ENCODE results near the gene PHF2. TPM values are rescaled to one million over a fixed set of nuclear protein-coding genes. Genes with fewer than 3 reads are reported as not detected.
A peak's percentile ranks its signal among the peaks of the same experiment; 100 is the strongest.

The PHF2 gene
- total RNA-seq, 1 experiment from 2014 or later: 6.3 TPM

DNA sequence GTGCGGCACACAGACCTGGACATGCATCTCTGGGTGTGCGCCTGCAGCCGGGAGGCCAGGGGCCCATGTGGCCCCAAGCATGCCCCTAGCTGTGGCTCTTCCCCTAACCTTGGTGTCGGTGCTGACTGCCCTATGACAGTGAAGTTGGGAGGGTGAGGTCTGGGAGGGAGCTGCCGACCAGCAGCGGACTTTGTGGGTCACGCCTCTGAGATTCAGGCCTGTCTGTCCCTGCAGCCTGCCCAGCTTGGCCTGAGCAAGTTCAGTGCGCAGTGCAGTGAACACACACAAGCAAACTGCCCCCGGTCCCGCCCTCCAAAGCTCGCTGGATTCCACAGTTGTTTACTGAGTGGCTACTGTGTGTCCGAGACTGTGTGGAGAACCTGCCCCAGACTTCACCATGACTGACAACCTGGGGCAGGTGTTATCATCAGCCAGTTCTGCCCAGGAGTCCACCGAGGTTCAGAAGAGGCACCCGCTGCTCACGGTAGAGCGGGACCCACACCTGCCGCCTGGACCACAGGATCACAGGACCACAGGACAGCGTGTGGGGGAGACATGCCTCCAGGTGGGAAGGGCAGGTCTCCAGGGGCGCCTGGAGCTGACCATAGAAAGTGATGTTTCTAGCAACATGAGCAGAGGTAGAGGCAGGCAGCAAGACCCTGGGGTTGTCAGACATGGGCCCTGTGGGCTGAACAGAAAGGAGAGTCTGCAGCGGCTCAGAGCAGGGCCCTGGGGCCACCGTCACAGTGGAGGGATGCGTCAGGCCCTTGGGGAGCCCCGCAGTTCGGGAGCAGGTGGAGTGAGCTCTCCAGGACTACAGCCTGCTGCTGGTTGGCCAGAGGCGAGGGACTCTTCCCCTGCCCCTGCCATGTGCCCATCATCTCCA lies 105.1 kb downstream of the PHF2 start:
- in situ Hi-C loops (cut with HindIII; ENCODE audit: low sequenced_read_pairs): loop anchor here (25.0 kb wide), 1 partner anchor 306 kb away; no protein-coding TSS in a partner anchor
- no peak for DNase-seq (ENCODE audit: low spot score)

DNA sequence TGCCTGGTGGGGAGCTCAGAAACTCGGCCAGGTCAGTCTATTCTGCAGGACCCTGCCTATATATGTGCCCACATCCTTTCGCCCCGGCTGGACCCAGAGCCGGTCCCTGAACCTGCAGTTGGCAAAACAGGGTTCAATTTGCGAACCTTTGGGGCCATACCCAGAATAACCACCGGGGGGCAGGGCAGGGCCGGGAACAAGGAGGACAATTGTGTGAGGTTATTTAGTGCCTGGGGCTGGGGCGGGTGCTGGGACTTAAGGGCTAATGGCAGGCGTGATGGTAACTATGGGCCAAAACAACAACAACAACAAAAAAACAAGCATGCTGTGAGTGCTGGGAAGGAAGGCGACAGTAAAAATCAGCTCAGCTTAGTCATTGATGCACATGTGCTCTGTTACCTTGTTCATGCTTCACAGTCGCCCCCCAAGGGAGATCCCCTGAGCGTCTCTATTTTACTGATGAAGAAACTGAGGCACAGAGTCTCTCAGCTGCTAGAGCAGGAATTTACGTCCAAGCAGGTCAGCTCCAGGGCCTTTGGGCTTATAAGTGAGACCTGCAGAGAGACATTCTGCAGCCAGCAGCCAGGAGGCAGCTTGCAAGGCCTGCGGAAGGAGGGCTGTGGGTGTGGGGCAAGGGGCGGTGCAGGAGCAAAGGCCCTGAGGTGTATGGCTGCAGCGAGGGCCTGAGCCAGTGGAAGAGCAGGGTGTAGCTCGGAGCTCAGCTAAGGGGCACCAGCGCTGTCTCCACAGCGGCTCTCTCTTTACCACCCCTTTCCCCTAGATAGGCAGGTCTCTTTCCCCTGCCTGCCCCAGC lies 106.0 kb downstream of the PHF2 start:
- in situ Hi-C loops (cut with HindIII; ENCODE audit: low sequenced_read_pairs): loop anchor here (25.0 kb wide), 1 partner anchor 305 kb away; no protein-coding TSS in a partner anchor
- peak; percentile 32 for DNase-seq (ENCODE audit: low spot score)

DNA sequence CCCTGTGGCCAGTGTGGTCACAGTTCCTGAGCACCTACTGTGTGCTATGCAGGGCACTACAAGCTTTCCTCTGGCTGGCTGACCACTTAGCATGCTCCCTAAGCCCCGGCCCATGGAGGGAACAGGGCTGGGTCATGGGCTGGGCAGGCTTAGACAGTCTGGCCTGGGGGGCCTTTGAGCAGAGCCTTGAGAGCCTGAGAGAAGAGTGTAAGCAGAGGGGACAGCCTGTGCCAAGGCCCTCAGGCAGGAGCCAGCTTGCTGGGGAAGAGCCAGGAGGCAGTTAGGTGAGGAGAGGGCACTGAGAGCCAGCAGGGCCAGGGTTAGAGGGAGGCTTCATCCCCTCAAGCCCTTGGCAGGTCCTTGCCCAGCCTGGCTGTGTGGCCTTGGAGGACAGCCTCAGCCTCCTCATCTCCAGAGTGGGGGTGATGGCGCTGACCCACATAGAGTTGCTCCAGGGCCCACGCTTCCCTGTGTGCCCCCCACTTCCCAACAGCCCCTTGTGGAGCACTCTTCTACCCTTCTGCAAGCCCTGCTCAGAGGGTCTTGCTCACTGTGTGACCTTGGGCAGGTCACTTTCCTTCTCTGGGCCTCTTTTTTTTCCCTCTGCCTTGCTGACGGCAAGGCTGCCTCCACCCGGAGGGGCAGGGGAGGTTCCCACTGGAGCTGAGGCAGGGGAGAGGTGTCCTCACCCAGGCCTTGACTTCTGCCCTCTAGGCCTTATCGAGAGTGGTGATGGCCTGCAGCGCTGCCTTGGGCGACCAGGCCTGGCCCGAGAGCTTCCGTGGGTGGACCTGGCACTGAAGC lies 107.1 kb downstream of the PHF2 start:
- in situ Hi-C loops (cut with HindIII; ENCODE audit: low sequenced_read_pairs): loop anchor here (25.0 kb wide), 1 partner anchor 304 kb away; no protein-coding TSS in a partner anchor
- DNase-seq (ENCODE audit: low spot score): no peak

DNA sequence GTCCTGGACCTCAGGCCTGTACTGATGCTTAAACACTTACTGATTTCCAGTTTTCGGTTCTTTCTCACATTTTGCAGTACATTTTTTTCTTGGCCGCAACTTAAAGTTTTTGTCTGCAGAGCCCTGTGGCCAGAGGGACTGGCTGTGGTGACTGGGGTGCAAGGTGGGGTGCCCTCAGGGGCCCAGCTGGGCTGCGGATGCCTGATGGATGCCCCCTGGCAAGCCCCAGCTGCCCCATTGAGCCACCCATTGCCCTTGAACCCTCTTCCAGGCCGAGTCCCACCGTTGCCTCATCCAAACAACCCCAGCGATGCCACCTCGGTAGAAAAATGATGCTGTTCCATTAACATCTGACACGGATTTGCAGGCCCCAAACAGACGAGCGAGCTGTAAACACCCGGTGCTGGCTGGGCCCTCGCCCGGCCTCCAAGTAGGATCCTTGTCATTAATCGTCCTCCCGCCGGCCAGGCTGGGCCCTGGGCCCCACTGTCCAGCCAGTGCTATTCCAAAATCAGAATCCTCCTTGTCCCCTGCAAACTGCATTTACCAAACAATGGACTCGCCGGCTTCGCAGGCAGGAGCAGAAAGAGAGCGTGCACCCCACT lies 107.9 kb downstream of the PHF2 start:
- DNase-seq (ENCODE audit: low spot score): no peak
- in situ Hi-C loops (cut with HindIII; ENCODE audit: low sequenced_read_pairs): loop anchor here (25.0 kb wide), 1 partner anchor 303 kb away; no protein-coding TSS in a partner anchor

DNA sequence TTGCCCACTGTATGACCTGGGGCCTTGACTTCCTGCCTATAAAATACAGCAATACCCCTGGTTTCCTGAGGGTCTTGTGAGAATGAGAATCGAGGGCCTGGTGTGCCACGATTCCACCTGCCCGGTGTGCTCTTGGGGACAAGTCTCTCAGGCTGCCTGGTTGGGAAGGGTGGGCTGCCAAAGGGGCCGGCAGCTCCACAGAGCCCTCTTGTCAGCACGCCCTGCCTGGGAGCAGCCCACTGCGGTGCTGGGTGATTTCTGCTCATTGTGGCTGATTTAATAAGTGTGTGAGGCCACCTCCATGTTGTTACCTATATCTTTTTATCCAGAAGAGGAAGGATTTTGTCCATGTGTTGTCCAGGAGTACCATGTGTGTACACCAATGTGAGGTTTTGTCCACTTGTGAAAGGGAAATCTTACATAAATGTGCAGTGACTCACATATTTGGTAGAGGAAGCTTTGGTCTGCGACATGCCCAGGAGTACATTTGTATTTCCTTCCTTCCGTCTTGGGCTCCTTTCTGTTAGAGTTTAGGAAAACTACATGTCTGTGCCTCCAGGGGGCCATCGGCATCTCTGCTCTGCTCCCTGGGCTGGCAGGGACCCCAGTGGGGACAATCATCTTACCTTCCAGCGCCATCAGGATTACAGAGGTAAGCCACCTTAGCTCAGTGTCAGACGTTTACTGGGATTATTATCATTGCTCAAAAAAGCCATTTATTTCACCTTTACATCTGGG lies 108.6 kb downstream of the PHF2 start:
- no peak for DNase-seq (ENCODE audit: low spot score)
- in situ Hi-C loops (cut with HindIII; ENCODE audit: low sequenced_read_pairs): loop anchor here (25.0 kb wide), 1 partner anchor 302 kb away; no protein-coding TSS in a partner anchor

DNA sequence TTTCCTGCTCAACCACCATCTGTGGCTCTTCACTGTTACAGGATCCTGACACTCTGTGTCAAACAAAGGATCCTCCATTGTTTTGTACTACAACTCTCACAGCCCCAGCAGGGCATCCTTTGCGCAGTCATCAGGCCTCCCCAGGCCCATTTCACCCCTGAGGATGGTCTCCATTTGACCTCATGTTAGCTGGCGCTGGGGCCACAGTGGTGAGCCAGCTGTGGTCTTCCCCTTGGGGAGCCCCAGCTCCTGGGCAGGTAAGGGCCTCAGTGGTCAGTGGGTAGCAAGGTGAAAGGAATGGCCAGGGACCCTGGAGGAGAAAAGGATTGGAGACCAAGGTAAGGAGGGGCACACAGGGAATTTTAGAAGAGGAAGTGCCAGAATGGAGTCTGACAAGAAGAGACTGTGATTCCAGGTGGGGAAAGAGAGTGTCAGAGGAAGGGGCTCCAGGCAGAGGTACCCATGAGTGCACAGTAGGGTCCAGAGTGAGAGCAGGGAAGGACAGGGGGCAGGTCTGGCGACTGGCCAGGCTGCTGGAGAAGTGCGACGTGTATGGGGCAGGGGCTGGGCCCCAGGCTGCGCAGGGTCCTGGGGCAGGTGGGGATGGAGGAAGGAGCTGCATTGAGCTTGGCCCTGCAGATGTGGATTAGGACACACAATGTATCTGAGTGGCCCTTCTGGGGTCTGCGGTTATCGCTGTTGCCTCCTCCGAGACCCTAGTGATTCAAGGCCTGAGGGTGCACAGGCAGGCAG lies 109.9 kb downstream of the PHF2 start:
- in situ Hi-C loops (cut with HindIII; ENCODE audit: low sequenced_read_pairs): loop anchor here (25.0 kb wide), 1 partner anchor 301 kb away; no protein-coding TSS in a partner anchor
- no peak for DNase-seq (ENCODE audit: low spot score)

DNA sequence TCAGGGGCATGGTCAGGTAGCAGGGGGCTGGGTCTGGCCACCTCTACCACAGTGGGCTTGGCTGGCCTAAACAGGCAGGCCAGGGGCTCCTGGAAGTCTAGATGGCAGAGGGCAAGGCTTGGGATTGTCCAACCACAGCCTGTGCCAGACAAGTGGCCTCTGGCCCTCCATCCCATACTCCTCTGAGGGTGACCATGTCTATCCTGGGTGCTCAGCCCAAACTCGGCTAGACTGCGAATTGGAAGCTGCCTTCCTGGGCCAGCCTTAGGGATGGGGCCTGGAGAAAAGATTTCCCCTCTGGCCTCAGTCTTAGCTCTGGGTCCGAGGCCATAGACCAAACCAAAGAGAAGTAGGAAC lies 110.5 kb downstream of the PHF2 start:
- no peak for DNase-seq (ENCODE audit: low spot score)

DNA sequence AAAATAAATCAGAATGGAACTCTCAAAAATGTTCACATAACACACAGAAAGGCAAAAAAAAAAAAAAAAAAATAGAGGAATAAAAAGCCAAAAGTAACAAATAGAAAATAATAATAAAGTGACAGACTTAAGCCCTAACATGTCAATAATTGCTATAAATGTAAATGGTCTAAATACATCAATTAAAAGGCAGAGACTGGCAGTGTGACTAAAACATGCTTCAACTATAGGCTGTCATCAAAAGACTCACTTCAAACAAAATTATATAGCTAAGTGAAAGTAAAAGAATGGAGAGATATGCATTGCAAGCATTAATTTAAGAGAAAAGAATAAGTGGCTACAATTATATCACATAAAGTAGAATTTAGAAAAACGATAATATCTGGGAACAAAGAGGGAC lies 114.2 kb downstream of the PHF2 start:
- in situ Hi-C loops (cut with HindIII; ENCODE audit: low sequenced_read_pairs): loop anchor here (25.0 kb wide), 1 partner anchor 297 kb away; no protein-coding TSS in a partner anchor
- DNase-seq (ENCODE audit: low spot score): no peak

More for the DNA sequence above, 110.5 kb downstream of the PHF2 start:
- in situ Hi-C loops (cut with HindIII; ENCODE audit: low sequenced_read_pairs): loop anchor here (25.0 kb wide), 1 partner anchor 300 kb away; no protein-coding TSS in a partner anchor

DNA sequence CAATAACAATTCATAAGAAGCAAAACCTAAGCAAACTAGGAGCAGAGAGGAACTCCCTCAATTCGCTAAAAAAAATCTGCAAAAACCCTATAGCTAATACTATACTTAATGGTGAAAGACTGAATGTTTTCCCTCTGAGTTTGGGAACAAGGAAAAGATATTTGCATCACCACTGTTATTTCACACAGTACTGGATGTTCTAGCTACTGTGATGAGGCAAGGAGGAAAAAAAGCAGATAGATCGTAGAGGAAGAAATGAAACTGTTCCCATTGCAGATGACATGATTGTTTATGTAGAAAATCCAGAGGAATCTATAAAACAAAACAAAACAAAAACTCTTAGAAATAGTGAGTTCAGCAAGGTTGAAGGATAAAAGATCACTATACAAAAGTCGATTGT lies 116.7 kb downstream of the PHF2 start:
- DNase-seq (ENCODE audit: low spot score): no peak
- in situ Hi-C loops (cut with HindIII; ENCODE audit: low sequenced_read_pairs): loop anchor here (25.0 kb wide), 1 partner anchor 294 kb away; no protein-coding TSS in a partner anchor

DNA sequence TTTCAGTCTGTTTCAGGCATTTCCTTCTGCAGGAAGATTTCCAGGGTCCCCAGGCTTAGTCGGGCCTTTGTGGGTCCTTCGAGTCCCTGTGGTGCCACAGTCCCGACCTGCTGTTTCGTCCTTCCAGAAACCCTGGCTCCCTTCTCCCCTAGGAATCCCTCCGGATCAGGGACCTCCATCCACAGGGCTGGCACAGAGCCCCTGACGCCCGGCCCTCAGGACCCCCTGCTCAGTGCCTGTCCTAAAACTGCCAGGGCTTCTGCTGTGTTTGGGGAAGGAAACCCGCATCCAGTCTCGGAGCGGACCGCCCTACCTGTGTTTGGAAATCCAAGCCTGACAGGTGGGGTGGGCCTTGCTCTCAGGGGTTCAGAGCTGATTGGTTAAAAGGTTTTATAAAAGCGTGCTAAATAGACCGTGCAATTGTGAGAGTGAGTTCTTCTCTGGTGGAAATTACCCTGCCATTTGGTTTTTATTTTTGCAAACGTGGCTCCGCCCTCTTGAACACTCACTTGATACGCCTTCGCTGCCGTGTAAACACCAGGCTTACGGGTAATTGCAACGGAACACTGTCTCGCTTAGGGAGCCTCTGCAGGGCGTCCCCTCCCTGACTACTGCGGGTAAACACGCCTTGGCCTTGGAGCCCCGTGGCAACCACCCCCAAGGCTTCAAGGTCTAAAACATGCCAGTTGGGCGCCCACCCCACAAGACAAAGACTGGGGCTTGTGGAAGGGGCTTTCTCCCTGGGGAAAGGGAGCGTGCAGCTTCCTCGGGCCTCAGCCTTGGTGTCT lies 121.2 kb downstream of the PHF2 start:
- no peak for DNase-seq (ENCODE audit: low spot score)
- in situ Hi-C loops (cut with HindIII; ENCODE audit: low sequenced_read_pairs): loop anchor here (25.0 kb wide), 1 partner anchor 290 kb away; no protein-coding TSS in a partner anchor

DNA sequence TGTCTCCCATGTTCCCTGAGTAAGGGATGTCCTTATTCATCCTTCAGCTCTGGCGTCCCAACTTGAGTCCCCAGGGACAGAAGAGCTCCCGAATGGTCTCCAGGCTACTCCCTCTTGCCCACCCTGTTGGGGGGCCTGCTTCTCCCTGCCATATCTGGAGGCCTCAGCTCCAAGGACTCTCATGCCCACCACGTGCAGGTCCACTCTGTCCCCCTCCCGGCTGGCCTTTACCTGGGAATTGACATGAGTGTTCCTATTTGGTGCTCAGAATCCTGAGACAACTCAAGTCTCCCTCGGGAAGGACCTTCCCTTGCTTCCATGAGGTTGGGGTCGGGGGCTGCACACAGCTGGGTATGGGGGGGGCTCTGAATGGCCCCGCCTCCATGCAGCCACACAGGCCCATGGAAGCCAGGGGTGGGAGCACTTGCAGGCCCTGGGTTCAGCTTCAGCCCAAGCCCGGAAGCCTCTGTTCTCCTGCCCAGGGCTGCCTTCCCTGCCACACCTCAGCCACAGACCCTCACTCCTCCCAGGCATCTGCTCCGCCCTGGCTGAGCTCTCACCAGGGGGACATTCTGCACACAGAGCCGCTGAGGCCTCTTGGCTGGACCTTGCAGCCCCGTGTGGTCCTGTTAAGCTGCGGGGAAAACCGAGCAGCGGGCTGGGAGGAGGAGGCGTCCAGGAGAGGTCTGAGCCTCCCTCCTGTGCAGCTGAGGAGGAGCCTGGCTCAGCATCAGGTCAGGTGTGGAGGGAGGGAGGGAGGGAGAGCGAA lies 121.9 kb downstream of the PHF2 start:
- in situ Hi-C loops (cut with HindIII; ENCODE audit: low sequenced_read_pairs): loop anchor here (25.0 kb wide), 1 partner anchor 289 kb away; no protein-coding TSS in a partner anchor
- DNase-seq (ENCODE audit: low spot score): no peak

DNA sequence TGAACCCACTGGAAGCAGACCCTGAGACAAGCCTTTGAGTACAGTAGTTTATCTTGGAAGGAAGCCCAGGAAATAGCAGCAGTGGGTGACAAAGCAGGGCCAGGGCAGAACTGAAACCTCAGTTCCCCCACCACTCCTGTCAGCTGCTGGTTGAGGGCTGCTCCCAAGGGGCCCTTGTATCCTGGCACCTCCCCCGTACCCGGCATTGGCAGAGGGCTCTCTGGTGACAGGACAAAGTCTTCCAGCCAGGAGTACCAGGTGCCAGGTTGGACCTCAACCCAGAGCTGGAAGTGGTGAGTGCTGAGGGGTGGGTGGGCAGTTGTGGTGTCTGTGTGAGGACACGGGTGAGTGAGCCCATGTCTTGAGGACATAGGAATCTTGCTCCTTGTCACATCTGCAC lies 123.3 kb downstream of the PHF2 start:
- DNase-seq (ENCODE audit: low spot score): no peak
- in situ Hi-C loops (cut with HindIII; ENCODE audit: low sequenced_read_pairs): loop anchor here (25.0 kb wide), 1 partner anchor 288 kb away; no protein-coding TSS in a partner anchor

DNA sequence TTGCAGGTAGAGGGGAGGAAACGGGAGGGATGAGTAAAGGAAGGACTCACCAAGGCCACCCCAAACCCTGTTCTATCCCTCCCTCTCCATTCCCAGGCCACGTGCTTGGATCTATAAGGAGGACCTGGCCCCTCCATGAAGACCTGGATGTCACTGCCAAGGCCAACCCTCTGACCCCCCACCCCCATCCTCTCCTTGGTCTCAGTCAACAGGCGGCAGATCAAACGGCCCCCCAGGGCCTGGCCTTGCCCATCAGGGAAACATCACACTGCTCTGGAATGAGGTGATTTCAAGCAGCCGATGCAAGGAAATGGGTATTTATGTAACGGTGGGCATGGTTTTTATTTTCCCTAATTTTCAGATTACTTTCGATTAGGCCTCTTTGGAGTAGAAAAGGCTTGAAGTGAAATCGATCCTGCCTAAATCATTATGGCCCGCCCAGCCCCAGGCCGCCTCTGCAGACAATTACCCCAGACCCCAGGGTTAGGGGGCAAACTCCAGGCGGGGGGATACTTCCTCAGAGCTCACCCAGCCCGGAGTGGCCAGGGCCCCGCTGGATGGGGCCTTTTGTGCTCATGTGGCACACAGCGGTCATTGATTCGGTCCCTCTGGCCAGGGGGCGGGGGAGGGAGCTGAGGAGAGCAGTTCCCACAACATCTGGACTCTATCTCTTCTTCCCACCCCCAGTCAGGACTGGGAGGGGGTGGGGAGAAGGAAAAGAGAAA lies 125.3 kb downstream of the PHF2 start:
- no peak for DNase-seq (ENCODE audit: low spot score)
- in situ Hi-C loops (cut with HindIII; ENCODE audit: low sequenced_read_pairs): no loop called here

DNA sequence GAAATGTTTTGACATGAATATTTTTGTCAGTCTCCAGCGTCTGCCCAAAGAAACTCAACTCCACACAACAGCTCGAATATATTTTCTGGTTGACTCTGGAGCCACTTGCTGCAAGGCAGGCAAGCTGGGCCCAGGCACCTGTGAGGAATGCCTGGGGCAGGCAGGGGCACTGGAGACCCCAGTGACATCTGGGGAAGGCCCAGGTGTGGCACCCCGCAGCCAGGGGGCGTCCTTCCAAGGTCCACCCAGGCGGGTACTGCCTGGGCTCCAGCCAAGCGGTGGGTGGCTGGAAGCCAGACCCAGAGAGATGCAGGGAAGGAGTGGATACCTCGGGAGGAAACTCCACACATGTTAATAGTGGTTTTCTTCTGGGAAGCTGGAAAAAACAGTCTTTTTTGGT lies 125.9 kb downstream of the PHF2 start:
- in situ Hi-C loops (cut with HindIII; ENCODE audit: low sequenced_read_pairs): no loop called here
- DNase-seq (ENCODE audit: low spot score): no peak
